Activated CD8-positive, alpha-beta T cell treated with anti-CD3 and anti-CD28 coated beads, Interleukin-2, amount 10 ng/mL, durations not matched to agents 7 days and 5 days (primary cell): ENCODE data around the gene ADAM21. TPM values are rescaled to one million over a fixed set of nuclear protein-coding genes. Genes with fewer than 3 reads are reported as not detected.
"Not testable (repeated sequence)": the region's sequence is repeated elsewhere in the genome, so short reads cannot be mapped to it uniquely, and the experiment has no call there.

Source experiments
- ATAC-seq: fragments of 150-1000 bp; cut with Tn5 transposase; one replicate; pipeline ENCODE4 v1.10.0; 2021; ENCODE audit warnings: moderate library complexity
- CTCF ChIA-PET: fragments of 350-600 bp; sonication (Branson Sonifier 250); formaldehyde crosslinking; loops from one replicate; lab custom pipeline; 2021; ENCODE audit warnings: antibody characterized with exemption; lab: Charles Lee
- POLR2A ChIA-PET: fragments of 350-600 bp; sonication (Branson Sonifier 250); formaldehyde crosslinking; loops from one replicate; lab custom pipeline; 2021; ENCODE audit warnings: antibody characterized with exemption; lab: Charles Lee
- DNase-seq: peaks from one replicate; pipeline ENCODE4 v3.0.0-alpha.2; 2020
- H3K27ac Mint-ChIP-seq: one replicate; pipeline ENCODE4 v1.8.0; 2021; ENCODE audit warnings: mild to moderate bottlenecking, mixed read lengths
- H3K27me3 Mint-ChIP-seq: one replicate; pipeline ENCODE4 v1.8.0; 2021; ENCODE audit warnings: low read depth, mixed read lengths
- H3K36me3 Mint-ChIP-seq: one replicate; pipeline ENCODE4 v1.8.0; 2021; ENCODE audit warnings: low read depth, mixed read lengths
- H3K4me1 Mint-ChIP-seq: one replicate; pipeline ENCODE4 v1.8.0; 2021; ENCODE audit warnings: low read depth, mixed read lengths
- H3K4me3 Mint-ChIP-seq: one replicate; pipeline ENCODE4 v1.8.0; 2021; ENCODE audit warnings: mild to moderate bottlenecking, mixed read lengths
- H3K9me3 Mint-ChIP-seq: one replicate; pipeline ENCODE4 v1.8.0; 2022; ENCODE audit warnings: mixed read lengths; ENCODE audit not compliant: insufficient read depth
- total RNA-seq, 2 experiments: library from RNA; stranded (reverse); gene quantifications; one replicate each; pipeline ENCODE4 v1.2.3, GENCODE V29; 2021

Gene ADAM21
- not detected for total RNA-seq

DNA sequence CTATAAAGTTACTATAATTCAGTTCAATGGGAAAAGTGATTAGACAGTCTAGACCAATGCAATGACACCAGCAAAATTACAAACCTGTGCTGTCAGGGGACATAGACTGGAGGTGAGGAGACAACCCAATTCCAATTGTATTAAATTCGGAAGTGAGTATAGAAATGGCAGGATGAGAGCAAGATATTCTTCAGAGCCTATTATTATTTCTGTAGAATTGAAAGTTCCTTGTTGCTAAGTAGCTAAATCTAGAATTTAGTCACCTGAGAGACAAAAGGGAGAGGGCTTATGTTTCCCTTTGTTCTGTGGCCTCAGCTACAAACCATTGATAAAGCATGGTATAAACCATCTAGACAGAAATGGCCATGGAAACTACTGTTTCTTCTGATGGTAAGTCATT, at the start of gene ADAM21:
ADAM21 (plus strand) TSS at position 301 of the 400 bp plus-strand sequence. CDS start 5,326 bp downstream, outside the sequence.
- DNase-seq (no peak), ATAC-seq (no peak)
- H3K4me3 Mint-ChIP-seq = no peak within 1 kb of the TSS
- H3K4me1 Mint-ChIP-seq = no peaks in the 10 kb centered on the region
- no peaks in the 10 kb centered on the region for H3K9me3 Mint-ChIP-seq
- H3K27ac Mint-ChIP-seq = no peak within 1 kb of the TSS
- peaks cover 4% of the 10 kb centered on the region for H3K27me3 Mint-ChIP-seq
- ChIA-PET POLR2A (no interaction called here), CTCF (no interaction called here)
- H3K36me3 Mint-ChIP-seq = no peaks in the 10 kb centered on the region

- H3K4me3 Mint-ChIP-seq, CTCF ChIA-PET, DNase-seq, H3K36me3 Mint-ChIP-seq, ATAC-seq, H3K9me3 Mint-ChIP-seq, H3K27ac Mint-ChIP-seq, POLR2A ChIA-PET, H3K27me3 Mint-ChIP-seq, H3K4me1 Mint-ChIP-seq: not testable (repeated sequence)
These were observed 48.6 kb upstream of the ADAM21 start for GRCh38 chr14:70403335-70403734.

DNA sequence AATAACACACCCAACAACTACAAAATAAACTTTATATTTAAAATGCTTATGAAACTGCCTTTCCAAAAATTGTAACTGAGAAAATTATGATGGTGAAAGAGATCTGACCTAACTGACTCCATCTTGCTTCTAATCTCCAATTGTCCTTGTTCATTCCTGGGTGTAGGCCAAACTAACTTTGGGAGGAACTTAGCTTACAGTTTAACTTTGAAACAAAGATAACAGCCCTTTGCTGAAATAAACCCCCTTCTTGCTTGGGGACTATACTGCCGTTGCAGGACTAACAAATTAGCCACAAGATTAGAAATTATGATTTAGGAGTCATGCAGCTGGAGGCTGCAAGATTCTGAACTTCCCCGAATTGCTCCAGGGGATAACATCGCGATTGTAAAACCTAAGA, 45.8 kb upstream of the ADAM21 start:
- H3K4me3 Mint-ChIP-seq, H3K4me1 Mint-ChIP-seq, POLR2A ChIA-PET, H3K27me3 Mint-ChIP-seq, H3K9me3 Mint-ChIP-seq, H3K36me3 Mint-ChIP-seq, DNase-seq, CTCF ChIA-PET, H3K27ac Mint-ChIP-seq, ATAC-seq: not testable (repeated sequence)

- ATAC-seq (no peak), DNase-seq (no peak)
- Mint-ChIP-seq H3K36me3 (peaks cover 4% of the 10 kb centered on the region), H3K27ac (no peak overlapping the region), H3K4me1 (no peaks in the 10 kb centered on the region), H3K4me3 (no peak overlapping the region), H3K27me3 (no peaks in the 10 kb centered on the region), H3K9me3 (no peaks in the 10 kb centered on the region)
- CTCF ChIA-PET = no interaction called here
- POLR2A ChIA-PET = no interaction called here
These were observed 44.4 kb upstream of the ADAM21 start for GRCh38 chr14:70407621-70408020.

- ChIA-PET CTCF (interaction anchor here (0.6 kb wide), 1 partner anchor 152 kb away, joined by 4 read pairs; no protein-coding TSS in a partner anchor), POLR2A (interaction anchor here (0.6 kb wide), 1 partner anchor 190 kb away, joined by 4 read pairs; no protein-coding TSS in a partner anchor)
- ATAC-seq = no peak
- Mint-ChIP-seq H3K4me1 (peaks cover 15% of the 10 kb centered on the region), H3K9me3 (no peaks in the 10 kb centered on the region), H3K36me3 (no peaks in the 10 kb centered on the region), H3K4me3 (peak overlapping the region; percentile 65), H3K27ac (no peak overlapping the region), H3K27me3 (no peaks in the 10 kb centered on the region)
- DNase-seq = no peak
These were observed 36.2 kb upstream of the ADAM21 start for GRCh38 chr14:70415788-70416187.

DNA sequence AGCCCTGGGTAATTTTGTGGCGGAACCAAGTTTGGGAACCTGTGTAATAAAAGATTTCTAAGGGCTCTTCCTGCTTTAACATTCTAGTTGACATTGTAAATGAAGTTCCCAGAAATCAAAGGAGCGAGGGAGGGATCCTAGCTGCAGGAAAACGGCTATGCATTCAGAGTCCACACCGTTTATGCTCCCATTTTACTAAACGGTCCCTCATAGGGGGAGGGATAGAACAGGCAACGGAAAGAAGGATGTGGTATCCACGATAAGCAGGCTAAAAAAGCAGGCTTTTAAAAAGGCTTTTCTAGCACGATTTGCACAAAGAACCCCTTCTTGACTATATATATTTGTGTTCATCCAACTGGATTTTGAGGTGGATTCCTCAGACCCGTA, 35.6 kb upstream of the ADAM21 start:
- ATAC-seq (peak; percentile 45), DNase-seq (no peak)
- Mint-ChIP-seq H3K9me3 (no peaks in the 10 kb centered on the region), H3K4me3 (peak overlapping the region; percentile 94), H3K4me1 (peaks cover 15% of the 10 kb centered on the region), H3K36me3 (no peaks in the 10 kb centered on the region), H3K27ac (peak overlapping the region; percentile 79), H3K27me3 (no peaks in the 10 kb centered on the region)
- CTCF ChIA-PET = no interaction called here
- POLR2A ChIA-PET = no interaction called here

- ChIA-PET CTCF (no interaction called here), POLR2A (no interaction called here)
- Mint-ChIP-seq H3K4me3 (peak within 1 kb of the TSS; percentile 94), H3K36me3 (no peaks in the 10 kb centered on the region), H3K27ac (peak within 1 kb of the TSS; percentile 79), H3K4me1 (peaks cover 15% of the 10 kb centered on the region), H3K9me3 (no peaks in the 10 kb centered on the region), H3K27me3 (peaks cover 1% of the 10 kb centered on the region)
- ATAC-seq (peak; percentile 87), DNase-seq (peak; percentile 63)
These were observed 35.1 kb upstream of the ADAM21 start, which contains the start of gene SYNJ2BP for GRCh38 chr14:70416725-70417349. Gene SYNJ2BP, minus strand, starts transcription at chr14:70417090. Its CDS starts 127 bp downstream, at chr14:70416963.

- not testable (repeated sequence) for H3K4me3 Mint-ChIP-seq
These were observed 32.6 kb upstream of the ADAM21 start for GRCh38 chr14:70419270-70419931.

GRCh38 chr14:70422538-70422937, 29.4 kb upstream of the ADAM21 start:
- H3K36me3 Mint-ChIP-seq = no peaks in the 10 kb centered on the region
- ChIA-PET POLR2A (no interaction called here), CTCF (no interaction called here)
- no peak overlapping the region for H3K27ac Mint-ChIP-seq
- DNase-seq = no peak
- H3K4me3 Mint-ChIP-seq = no peak overlapping the region
- peaks cover 3% of the 10 kb centered on the region for H3K27me3 Mint-ChIP-seq
- no peaks in the 10 kb centered on the region for H3K4me1 Mint-ChIP-seq
- no peak for ATAC-seq
- no peaks in the 10 kb centered on the region for H3K9me3 Mint-ChIP-seq

More at GRCh38 chr14:70419270-70419931, 32.6 kb upstream of the ADAM21 start:
- POLR2A ChIA-PET, H3K36me3 Mint-ChIP-seq, H3K9me3 Mint-ChIP-seq, DNase-seq, H3K27me3 Mint-ChIP-seq, ATAC-seq, CTCF ChIA-PET, H3K27ac Mint-ChIP-seq: not testable (repeated sequence)
- peaks cover 15% of the 10 kb centered on the region for H3K4me1 Mint-ChIP-seq

DNA sequence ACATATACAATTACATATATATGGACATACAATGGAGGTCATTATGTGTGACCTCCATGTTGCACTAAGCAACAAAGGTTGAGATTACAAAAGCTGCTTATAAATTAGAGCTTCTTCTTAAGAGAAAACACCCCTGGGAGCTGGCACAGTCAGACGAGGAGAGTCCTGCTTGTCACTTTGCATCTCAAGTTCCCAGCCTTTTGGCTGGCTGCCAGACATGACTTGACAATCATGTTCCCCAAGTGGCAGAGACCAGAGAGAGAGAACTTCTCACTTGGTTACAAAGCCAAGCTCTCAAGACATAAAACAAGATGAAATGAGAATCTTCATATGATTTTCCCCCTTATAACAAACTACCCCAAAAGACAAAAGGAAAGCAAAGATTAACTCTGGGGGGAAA, 26.6 kb upstream of the ADAM21 start:
- Mint-ChIP-seq H3K4me1 (no peaks in the 10 kb centered on the region), H3K4me3 (no peak overlapping the region), H3K9me3 (no peaks in the 10 kb centered on the region), H3K27me3 (peaks cover 8% of the 10 kb centered on the region), H3K36me3 (no peaks in the 10 kb centered on the region), H3K27ac (no peak overlapping the region)
- ChIA-PET POLR2A (no interaction called here), CTCF (no interaction called here)
- no peak for DNase-seq
- ATAC-seq = no peak

GRCh38 chr14:70426555-70426954, 25.4 kb upstream of the ADAM21 start:
- DNase-seq, H3K4me1 Mint-ChIP-seq, ATAC-seq, H3K9me3 Mint-ChIP-seq, H3K27me3 Mint-ChIP-seq, H3K36me3 Mint-ChIP-seq, CTCF ChIA-PET, H3K4me3 Mint-ChIP-seq, POLR2A ChIA-PET, H3K27ac Mint-ChIP-seq: not testable (repeated sequence)

DNA sequence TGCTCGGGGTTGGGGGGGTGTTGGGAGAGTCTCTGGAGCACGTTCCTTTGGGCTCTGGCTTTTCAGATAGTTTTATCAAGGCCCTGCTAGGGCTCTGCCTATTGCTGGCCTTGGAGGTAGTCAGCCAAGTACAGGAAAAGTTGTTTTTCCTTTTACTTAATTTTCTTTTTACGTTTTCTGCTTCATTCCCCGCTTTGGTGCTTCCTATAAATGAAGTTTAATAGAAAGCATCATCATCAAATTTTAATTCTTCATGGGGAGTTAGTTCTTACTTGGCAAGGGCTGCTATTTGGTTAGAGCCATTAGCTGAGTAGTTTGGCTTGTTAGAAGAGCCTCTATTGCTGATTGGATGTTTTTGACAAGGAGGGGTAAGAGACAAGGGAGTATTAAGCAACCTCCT, 15.1 kb upstream of the ADAM21 start:
- no peak for DNase-seq
- Mint-ChIP-seq H3K4me3 (no peak overlapping the region), H3K27me3 (peaks cover 2% of the 10 kb centered on the region), H3K36me3 (no peaks in the 10 kb centered on the region), H3K9me3 (no peaks in the 10 kb centered on the region), H3K27ac (no peak overlapping the region), H3K4me1 (no peaks in the 10 kb centered on the region)
- CTCF ChIA-PET = no interaction called here
- POLR2A ChIA-PET = no interaction called here
- no peak for ATAC-seq
